Right lobe of liver (tissue), 6 donors: Measurements from ENCODE around the gene TPR. TPM values are rescaled to one million over a fixed set of nuclear protein-coding genes. Genes with fewer than 3 reads are reported as not detected.
"Not testable (repeated sequence)": the region's sequence is repeated elsewhere in the genome, so short reads cannot be mapped to it uniquely, and the experiment has no call there.

ENCODE experiments used
- ATAC-seq, 4 donors: fragments of 200-7000 bp; cut with Tn5 transposase; one replicate each; pipeline ENCODE4 v1.9.1; 2020; ENCODE audit warnings: mild to moderate bottlenecking in 4 of 4, moderate library complexity in 4 of 4
- DNase-seq, 3 donors: peaks; one replicate each; pipeline ENCODE4 v3.0.0-alpha.2; 2020
- H3K27ac ChIP-seq, 3 donors: fragments of 200-600 bp; one replicate each; pipeline ENCODE4 v1.8.0; 2022
- H3K27me3 ChIP-seq, 2 donors: fragments of 200-600 bp; one replicate each; pipeline ENCODE4 v1.8.0; 2022
- H3K36me3 ChIP-seq, 4 donors: fragments of 200-600 bp; sonication (generic) in 1 of 4; one replicate each; pipeline versions ENCODE4 v1.5.1 to v1.8.0; 2017 to 2022; ENCODE audit warnings: control low read depth in 1 of 4
- H3K4me1 ChIP-seq, 4 donors: fragments of 200-600 bp; sonication (generic) in 1 of 4; one replicate each; pipeline versions ENCODE4 v1.5.1 to v1.8.0; 2017 to 2022; ENCODE audit warnings: control low read depth in 1 of 4
- H3K4me3 ChIP-seq, 3 donors: fragments of 200-600 bp; one replicate each; pipeline ENCODE4 v1.8.0; 2022
- H3K9me3 ChIP-seq, 4 donors: fragments of 200-600 bp; sonication (generic) in 1 of 4; one replicate each; pipeline versions ENCODE4 v1.5.1 to v1.8.0; 2017 to 2022; ENCODE audit warnings: control low read depth in 1 of 4
- CTCF ChIP-seq, 4 donors: fragments of 200-600 bp in 3 of 4; fragments of 450-650 bp in 1 of 4; IDR thresholded peaks; one replicate each; pipeline versions ENCODE4 v1.5.1 to v1.8.0; 2016 to 2022; ENCODE audit warnings: antibody characterized with exemption in 4 of 4, mild to moderate bottlenecking in 2 of 4
- POLR2A ChIP-seq: fragments of 450-650 bp; IDR thresholded peaks from one replicate; pipeline ENCODE4 v1.6.1; 2017; ENCODE audit warnings: antibody characterized with exemption, mild to moderate bottlenecking
- WGBS: methylation state at CpG from one replicate; pipeline ENCODE4 v1.1.6; 2018; ENCODE audit warnings: low coverage, low lambda C conversion rate; ENCODE audit not compliant: insufficient coverage; ENCODE audit errors: missing lambda C conversion rate; 5-methylcytosine and 5-hydroxymethylcytosine counted together
- intact Hi-C, 2 donors: fragments of 100-400 bp; cut with DNase I; formaldehyde crosslinking; loops; one replicate each; pipeline versions ENCODE4 v1.11.2 to v1.14.1; 2022
- total RNA-seq, 6 experiments: library from RNA; depleted of rRNA in 2 of 6; stranded (reverse); fragments of >200 nt in 2 of 6; fragmentation: NEBNext Ultra II Directional in 3 of 6; extraction: Animal tissue kit (Norgen Biotek cat#: 25700) in 3 of 6; gene quantifications; one replicate each; pipeline versions ENCODE4 v1.1.0 to v1.2.4, GENCODE V29; 2016 to 2023
- donor health status: DM: no; HTN: yes; CAD: no.
- donor health status: DM: no; HTN: no; CAD: no.
- donor health status: DM: no; HTN: no; CAD: no.
- donor health status: DM: no; HTN: yes; CAD: no.
- donor health status: DM: no; HTN: yes; CAD: no.

Gene TPR
- total RNA-seq, 6 experiments from 2014 or later, result 19.0 to 35.9 (median 31.8) TPM

- H3K4me3 ChIP-seq, result no peak overlapping the region
- H3K4me1 ChIP-seq, result peaks cover 0 to 12% (median 0%) of the 10 kb centered on the region in 4 donors
- WGBS, result 22% methylated on average over 3 of the region's 3 CpGs
- ATAC-seq (peak; percentile 72 to 87 (median 80)), DNase-seq (no peak)
- H3K27ac ChIP-seq, result peak overlapping the region in 1 of 3 donors; percentile 38
- H3K27me3 ChIP-seq, result no peaks in the 10 kb centered on the region
- H3K9me3 ChIP-seq, result no peaks in the 10 kb centered on the region
- intact Hi-C loops, result no loop called here
- TF ChIP-seq CTCF (IDR thresholded peaks at IDR 0.05) (no peak), POLR2A (no peak)
- H3K36me3 ChIP-seq, result peaks cover 0 to 51% (median 17%) of the 10 kb centered on the region in 4 donors
Observed at GRCh38 chr1:186386725-186387383, 11.8 kb upstream of the TPR start.

- DNase-seq (no peak), ATAC-seq (peak; percentile 14 to 24 (median 20))
- no peaks in the 10 kb centered on the region for H3K27me3 ChIP-seq
- intact Hi-C loops, result no loop called here
- peak overlapping the region; percentile 91 to 94 (median 94) for H3K27ac ChIP-seq
- H3K9me3 ChIP-seq, result no peaks in the 10 kb centered on the region
- TF ChIP-seq CTCF (IDR thresholded peaks at IDR 0.05), result no peak
- no peak for TF ChIP-seq POLR2A
- peak overlapping the region; percentile 80 to 89 (median 81) for H3K4me3 ChIP-seq
- H3K4me1 ChIP-seq, result peaks cover 0 to 19% (median 8%) of the 10 kb centered on the region in 4 donors
- peaks cover 0 to 30% (median 8%) of the 10 kb centered on the region in 4 donors for H3K36me3 ChIP-seq
- WGBS, result under 1% methylated on average over 12 of the region's 12 CpGs
Observed at GRCh38 chr1:186375929-186376319, 871 bp upstream of the TPR start.

- Histone ChIP-seq H3K4me3 (peak overlapping the region; percentile 80 to 89 (median 81)), H3K27ac (peak overlapping the region; percentile 91 to 94 (median 94)), H3K9me3 (no peaks in the 10 kb centered on the region), H3K27me3 (no peaks in the 10 kb centered on the region), H3K4me1 (peaks cover 0 to 19% (median 8%) of the 10 kb centered on the region in 4 donors), H3K36me3 (peaks cover 0 to 34% (median 11%) of the 10 kb centered on the region in 4 donors)
- WGBS, result 2% methylated on average over 20 of the region's 37 CpGs
- DNase-seq (peak in 1 of 3 donors; percentile 62), ATAC-seq (peak; percentile 2 to 24 (median 6))
- intact Hi-C loops, result no loop called here
- TF ChIP-seq POLR2A (no peak), CTCF (IDR thresholded peaks at IDR 0.05) (no peak)
Observed at GRCh38 chr1:186374303-186375151, 526 bp downstream of the TPR start.

GRCh38 chr1:186347837-186348691 is 27.0 kb downstream of the TPR start:
- H3K4me3 ChIP-seq, H3K27me3 ChIP-seq, DNase-seq, intact Hi-C loops, H3K27ac ChIP-seq, ATAC-seq, H3K9me3 ChIP-seq, H3K4me1 ChIP-seq: not testable (repeated sequence)
- WGBS, result 93% methylated on average over 5 of the region's 8 CpGs
- peaks cover 0 to 85% (median 59%) of the 10 kb centered on the region in 4 donors for H3K36me3 ChIP-seq
